Heart left ventricle (tissue), 13 donors: Measurements from ENCODE around the gene COL6A2.

Source experiments
- CTCF ChIP-seq, 12 donors: fragments of 200-600 bp; sonication (generic) in 4 of 12; IDR thresholded peaks; one replicate each; pipeline versions ENCODE4 v1.5.0 to v1.8.0; 2018 to 2022; ENCODE audit warnings: antibody characterized with exemption in 12 of 12, mild to moderate bottlenecking in 5 of 12
- POLR2A ChIP-seq, 2 donors: fragments of 450-650 bp; IDR thresholded peaks; one replicate each; pipeline ENCODE4 v1.6.1; 2017; ENCODE audit warnings: antibody characterized with exemption in 2 of 2, mild to moderate bottlenecking in 2 of 2, moderate library complexity in 2 of 2
- donor health status: ischemic (EF 13 %, LVEDD 7.1; RV severe dilation, severe dysfunction).
- donor health status: DM: no; HTN: yes; CAD: no.
- donor health status: DM: no; HTN: no; CAD: no.
- donor health status: ischemic (EF 25% LVEDD 6.9; RV normal size, moderate dysfunction).
- donor health status: ischemic (EF 25% LVEDD 5.7; RV mildly dilated, moderate dysfunction).
- donor health status: ischemic (EF 35%, LVEDD 5.7; RV mildly dilated, moderate dysfunction).
- donor health status: nonischemic (EF 11% LVEDD 7.7; RV severe dilation, severe dysfunction).
- donor health status: DM: yes; HTN: yes; CAD: no.
- donor health status: PGD.
- donor health status: ischemic (EF 29% LVEDD 5.4; RV normal size, mild dysfunction).
- donor health status: nonischemic (EF 23%, LVEDD 6.1; RV moderate dilation, normal function).

GRCh38 chr21:46149205-46149901 is 51.4 kb downstream of the COL6A2 start:
- TF ChIP-seq CTCF (IDR thresholded peaks at IDR 0.05) (no peak), POLR2A (IDR thresholded peaks at IDR 0.05) (no peak)
